HG02759 (cell line): ENCODE results near the gene GALNT13.

Experiments used
- ATAC-seq: cut with Tn5 transposase; IDR thresholded peaks from one replicate; pipeline ENCODE4 v1.9.1; 2021; ENCODE audit warnings: mild to moderate bottlenecking, moderate library complexity; ENCODE audit not compliant: unreplicated experiment

GALNT13 gene

DNA sequence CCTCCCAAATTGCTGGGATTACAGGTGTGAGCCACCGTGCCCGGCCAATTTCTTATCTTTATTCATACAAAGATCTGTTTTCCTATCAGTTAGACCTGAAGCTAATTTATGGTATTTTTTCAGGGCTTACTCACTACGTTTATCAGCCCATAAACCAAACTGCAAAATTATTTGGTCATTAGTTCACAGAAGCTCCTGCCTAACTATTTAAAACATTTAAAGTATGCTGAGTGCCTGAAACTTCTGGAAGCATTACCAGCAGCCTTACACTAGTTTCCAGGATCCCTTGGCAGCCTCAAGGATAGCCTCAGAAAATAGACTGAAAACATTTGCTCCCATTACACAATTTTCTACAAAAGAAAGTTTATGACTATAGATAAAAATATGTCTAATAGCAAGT is 68.8 kb downstream of the GALNT13 start:
- ATAC-seq, result no peak

DNA sequence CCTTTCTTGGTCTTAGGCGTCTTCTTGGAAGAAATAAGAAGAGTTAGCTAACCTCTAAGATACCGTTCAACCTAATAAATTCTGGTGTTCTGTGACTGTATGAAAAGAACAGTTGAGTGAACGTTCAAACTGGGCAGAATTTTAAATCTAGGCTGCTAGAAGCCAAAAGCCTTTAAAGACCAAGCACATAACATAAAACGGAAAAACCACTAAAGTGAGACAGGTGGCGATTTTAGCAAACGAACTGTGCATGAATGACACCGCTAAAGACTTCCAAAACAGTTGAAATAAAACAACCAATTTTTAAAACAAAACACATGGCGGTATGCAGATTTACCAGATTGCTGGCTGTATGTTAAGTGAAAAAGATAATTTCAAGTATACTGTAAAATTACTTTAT is 73.1 kb downstream of the GALNT13 start:
- no peak for ATAC-seq

DNA sequence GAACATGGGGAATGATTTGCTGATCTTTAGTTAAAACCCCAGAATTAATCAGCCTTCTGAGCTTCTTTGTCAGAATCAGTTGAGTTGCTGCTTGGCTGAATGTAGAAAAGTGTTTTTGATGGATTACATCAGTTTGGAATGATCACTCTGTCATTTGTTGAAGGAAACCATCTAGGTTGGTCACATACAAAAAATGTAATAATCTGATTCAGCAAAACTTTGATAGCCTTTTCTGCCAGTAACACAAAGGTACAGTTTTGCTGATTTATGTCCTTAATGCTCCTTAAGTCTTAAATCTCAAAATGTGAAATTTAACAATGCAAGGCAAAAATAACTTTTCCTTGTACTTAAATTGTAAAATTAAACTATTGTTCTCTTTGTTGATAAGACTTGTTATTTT is 74.3 kb downstream of the GALNT13 start:
- ATAC-seq, result no peak

DNA sequence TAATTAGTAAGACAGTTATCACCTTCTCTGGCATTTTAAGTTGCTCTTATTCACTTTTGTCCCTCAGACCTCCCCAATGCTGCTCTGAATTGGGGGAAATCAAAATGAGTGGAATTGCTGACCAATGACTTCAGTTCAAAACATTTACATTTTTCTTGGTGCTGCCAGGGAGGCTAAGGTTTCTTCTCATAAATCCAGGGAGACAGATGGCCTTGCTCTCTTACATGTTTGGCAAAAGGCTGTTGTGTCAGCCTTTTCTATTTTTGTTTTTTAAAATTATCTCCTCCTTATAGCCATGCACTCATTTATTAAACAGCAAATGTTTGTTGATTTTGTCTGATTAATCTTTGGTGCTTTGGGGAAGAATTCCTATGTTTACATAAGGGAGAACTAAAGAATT is 82.0 kb downstream of the GALNT13 start:
- no peak for ATAC-seq

DNA sequence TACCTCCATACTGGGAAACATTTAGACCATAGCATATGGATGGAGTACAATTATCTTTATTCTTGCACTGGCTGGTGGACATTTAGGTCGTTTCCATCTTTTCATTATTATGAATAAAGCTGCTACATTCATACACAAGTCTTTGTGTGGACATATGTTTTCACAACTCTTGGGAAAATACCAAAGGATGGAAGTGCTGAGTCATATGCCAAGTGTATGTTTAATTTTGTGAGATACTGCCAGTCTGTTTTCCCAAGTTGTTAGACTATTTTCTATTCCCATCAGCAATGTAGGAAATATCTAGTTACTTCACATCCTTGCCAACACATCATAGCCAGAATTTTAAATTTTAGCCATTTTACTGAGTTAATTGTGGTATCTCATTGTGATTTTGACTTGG is 91.5 kb downstream of the GALNT13 start:
- ATAC-seq, result no peak

DNA sequence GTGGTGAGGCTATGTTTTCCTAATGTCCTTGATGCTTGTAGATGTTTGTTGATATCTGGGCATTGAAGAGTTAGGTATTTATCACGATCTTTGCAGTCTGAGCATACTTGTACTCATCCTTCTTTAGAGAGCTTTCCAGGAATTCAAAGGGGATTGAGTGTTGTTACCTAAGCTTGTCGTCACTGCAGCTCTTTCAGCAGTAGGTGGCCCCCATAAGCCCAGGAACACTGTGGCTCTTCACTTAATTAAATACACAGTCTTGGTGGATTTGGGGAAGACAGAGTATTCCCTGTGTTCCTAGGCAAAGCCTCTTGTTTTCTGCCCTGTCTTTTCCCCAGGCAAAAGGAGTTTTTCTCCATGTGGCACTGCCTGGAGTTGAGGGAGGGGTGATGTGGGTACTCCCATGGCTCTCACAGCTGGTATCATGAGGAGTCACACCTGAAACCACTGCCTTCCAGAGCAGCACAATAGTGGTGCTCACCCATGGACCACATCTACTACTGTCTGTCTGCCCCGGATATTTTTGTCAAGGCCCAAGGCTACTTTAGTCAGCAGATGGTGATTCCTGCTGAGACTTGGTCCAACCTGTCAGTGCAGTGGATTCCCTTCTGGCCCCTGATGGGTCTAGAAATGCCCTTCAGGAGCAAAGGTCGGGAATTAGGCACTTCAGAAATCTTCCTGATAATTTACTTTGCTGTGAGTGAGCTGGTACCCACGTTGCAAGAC is 95.7 kb downstream of the GALNT13 start:
- no peak for ATAC-seq

DNA sequence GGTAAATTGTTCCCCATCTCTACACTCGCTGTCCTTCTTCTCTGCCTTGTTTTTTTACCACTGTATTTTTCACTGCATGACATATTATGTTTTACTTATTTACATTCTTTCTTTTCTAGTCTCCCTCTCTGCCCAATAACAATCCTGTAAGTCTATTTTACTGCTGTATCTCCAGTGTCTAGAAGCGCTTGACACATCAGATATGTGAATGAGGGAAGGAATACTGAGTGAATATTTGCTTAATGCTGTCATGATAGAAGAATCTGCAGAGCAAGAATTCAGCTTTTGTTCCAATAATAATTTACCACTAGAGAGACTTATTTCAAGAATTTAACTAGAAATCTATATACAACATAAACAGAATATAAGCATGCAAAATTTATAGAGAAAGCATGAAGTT is 99.5 kb downstream of the GALNT13 start:
- ATAC-seq, result no peak

DNA sequence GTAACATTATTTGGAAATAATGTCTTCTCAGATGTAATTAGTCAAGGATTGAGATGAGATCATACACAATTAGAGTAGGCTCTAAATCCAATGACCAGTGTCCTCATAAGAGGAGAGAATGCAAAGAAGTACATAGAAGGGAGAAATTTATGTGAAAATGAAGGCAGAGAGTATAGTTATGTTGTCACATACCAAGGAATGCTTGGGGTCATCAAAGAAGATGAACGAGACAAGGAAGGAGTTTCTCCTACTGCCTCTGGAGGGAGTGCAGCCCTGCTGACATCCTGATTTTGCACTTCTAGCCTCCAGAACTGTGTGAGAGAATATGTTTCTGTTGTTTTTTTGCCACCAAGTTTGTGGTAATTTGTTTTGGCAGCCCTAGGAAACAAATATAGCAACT is 100.1 kb downstream of the GALNT13 start:
- no peak for ATAC-seq

DNA sequence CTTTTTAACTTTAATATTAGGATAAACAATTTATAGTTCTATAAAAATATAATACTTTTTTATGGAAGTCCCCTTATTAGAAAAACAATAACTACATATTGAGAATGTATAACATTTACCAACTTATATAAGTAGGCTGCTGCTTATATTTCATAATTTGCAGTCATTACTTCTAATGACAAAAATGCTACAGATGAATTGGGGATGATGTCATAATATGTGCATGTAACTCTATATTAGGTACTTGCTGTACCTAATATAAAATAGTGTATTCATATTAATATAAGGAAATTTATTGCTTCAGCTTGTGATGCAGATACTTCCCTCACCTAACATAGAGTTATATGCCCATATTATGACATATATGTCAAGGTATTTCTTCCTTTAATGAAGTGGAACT is 100.7 kb downstream of the GALNT13 start:
- ATAC-seq, result no peak

DNA sequence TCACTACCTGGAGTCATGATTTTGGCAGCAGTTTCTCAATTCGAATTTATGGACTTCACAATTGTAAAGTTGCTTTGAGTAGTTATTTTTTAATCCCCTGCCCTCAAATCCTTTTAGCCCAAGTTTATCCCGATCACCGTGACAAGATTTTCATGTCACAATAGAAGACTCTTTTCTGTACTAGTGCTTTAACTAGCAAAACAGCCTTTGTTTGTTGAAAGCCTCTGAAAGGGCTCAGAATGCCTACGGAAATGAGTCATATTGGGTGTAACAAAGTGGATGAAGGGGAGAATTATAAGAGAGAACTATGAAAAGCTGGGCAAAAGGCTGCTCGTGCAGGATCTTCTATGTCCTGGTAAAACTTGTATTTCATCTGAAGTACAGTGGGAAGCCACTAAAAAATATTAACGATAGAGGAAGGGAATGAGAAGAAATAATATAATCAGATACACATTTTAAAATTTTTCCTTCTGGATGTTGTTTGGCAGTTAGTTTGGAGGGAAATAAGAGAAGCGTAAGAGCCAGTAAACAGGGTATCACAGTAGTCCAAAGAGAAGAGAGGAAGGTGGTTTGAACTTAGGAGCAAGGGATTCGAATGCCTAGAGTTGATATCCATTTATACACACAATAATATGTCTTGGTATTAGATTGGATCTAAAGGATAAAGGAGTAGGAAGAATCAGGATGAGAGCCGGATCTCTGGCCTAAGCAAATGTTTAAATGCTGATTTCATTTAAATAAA is 114.9 kb downstream of the GALNT13 start:
- ATAC-seq, result no peak

DNA sequence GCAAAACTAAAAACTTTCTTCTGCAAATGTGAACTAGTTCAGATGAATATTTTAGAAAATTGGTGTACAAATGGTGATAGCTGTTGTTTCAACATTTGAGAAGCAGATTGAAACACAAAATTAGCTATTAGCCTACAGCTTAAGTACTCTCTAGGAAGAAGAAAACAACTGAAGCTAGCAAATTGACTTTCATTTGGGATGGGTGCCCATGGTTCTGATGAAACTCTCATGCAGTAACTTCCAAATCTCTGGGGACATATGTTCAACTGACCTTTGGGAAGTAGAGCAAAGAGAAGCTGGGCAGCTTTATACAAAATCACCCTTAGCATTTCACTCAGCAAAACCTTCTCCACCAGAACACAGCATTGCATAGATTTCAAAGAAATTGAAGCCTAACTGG is 119.0 kb downstream of the GALNT13 start:
- ATAC-seq, result no peak

DNA sequence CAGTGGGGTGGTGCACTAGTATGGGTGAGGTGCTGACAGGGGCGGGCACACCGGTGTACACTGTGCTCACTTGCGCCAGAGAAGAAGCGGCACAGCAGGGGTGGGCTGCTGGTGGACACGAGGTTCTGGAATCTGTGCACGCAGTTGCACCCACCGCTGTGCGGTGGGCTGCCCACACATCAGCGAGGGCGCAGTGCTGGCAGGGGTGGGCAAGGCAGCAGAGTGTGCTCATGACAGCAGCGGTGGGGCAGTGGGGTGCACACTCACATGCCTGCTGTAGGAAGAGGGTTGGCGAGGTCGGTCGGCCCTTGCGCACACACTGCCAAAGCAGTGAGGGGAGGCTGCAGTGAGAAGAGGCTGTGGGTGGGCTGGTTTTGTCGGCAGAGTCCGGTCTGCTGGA is 141.8 kb downstream of the GALNT13 start:
- ATAC-seq, result no peak

DNA sequence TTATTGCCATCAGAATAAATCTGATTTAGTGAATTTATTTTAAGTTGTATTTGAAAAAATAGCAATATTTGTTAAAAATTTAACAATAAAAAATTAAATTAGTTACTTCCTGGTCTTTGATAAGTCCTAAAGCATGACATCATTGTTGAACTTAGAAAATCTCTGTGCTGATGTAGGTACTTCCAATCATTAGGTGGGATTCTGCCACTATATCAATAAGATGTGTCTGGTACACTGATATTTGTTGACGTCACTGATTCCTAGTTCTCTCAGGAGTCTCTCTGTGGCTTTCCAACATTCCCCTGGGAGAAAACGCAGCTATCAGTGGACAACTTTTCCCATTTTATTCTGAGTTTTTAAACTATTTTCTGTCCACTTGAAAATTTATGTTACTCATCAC is 143.5 kb downstream of the GALNT13 start:
- ATAC-seq, result no peak

DNA sequence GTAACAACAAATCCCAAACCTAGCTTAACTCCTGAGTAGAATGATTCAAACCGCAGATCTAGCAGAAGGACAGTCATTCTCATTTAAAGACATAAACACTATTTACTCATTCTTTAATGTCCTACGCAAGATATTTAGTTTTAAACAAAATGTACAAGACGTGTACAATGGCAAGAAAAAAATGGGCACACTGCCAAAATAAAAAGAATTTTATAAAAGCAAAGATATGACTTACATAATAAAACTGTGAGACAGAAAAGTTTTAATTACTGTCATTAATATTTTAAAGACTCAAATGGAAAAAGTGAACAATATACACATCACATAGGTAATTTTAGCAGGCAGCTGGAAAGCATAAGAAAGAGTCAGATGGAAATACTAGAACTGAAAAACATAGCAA is 157.8 kb downstream of the GALNT13 start:
- no peak for ATAC-seq

DNA sequence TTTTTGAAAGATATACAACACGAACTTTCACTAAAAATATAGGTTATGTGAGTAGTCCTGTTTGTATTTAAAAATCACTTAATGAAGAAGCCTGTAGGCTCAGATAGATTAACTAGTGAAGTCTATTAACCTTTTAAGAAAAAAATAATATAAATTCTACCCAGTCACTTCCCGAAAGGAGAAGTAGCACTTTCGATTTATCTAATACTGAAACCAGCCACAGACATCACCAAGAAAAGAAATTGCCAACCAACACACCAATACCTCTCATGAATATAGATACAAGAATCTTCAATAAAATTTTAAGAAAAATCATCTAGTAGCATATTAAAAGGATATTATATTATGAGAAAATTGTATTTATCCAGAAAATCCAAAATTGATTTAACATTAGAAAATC is 160.5 kb downstream of the GALNT13 start:
- ATAC-seq, result peak; percentile 63

DNA sequence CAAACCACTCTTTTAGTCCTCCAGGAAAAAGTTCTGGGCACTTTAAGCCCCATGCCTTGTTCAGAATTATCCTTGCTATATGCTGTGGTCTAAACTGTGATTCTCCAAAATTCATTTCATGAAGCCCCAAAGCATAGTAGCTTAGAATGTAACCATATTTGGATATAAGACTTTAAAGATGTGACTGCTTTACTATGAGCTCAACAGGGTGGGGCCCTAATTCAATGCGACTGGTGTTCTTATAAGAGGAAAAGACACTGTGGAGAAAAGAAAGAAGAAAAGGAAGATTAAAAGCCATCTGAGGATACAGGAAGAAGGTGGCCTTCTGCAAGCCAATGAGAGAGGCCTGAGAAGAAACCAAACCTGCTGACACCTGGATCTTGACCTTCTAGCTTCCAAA is 174.8 kb downstream of the GALNT13 start:
- no peak for ATAC-seq

DNA sequence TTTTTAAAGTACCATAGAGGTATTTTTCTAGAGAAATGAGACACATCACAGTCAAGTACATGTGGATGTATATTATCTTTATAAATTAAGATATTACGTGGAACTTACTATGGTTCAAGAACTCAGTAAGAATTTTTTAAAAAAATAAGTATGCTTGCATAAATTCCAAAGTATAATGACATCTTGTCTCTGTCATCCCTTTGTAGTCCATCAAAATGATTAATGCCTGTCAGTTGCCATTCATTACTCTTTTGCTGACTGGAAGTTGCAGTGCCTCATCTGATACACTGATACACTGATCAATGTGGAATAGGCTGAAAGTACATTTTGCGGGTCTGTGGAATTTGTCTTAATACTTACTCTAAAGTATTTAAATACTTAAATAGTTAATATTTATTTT is 177.2 kb downstream of the GALNT13 start:
- ATAC-seq, result no peak

DNA sequence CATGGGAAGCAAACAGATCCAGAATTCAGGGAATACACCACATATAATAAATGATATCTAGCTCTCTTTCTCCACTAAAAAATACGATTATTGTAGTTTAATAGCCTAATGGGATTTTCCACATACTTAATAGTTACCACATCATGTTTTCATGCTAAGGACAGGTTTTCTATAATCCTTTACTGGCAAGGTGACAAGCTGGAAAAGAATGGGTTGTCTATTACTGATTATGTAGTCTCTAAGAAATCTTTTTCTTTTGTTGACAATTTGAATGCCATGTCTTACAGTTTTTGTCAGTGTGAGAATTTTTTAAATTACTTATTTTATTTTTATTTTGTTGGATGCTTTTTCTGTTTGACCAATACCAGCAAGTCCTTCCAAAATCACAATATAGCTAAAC is 177.8 kb downstream of the GALNT13 start:
- no peak for ATAC-seq

DNA sequence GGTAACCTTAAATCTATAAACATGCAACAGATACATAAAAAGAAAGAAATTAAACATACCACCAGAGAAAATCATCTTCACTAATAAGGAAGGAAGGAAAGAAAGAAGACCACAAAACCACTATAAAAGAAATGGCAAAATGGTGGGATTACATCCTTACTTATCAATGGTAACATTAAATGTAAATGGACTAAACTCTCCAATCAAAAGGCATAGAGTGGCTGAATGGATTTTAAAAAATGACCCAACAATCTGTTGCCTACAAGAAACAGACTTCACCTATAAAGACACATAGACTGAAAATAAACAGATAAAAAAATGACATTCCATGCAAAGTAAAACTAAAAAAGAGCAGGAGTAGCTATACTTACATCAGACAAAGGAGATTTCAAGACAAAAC is 195.4 kb downstream of the GALNT13 start:
- ATAC-seq, result no peak

DNA sequence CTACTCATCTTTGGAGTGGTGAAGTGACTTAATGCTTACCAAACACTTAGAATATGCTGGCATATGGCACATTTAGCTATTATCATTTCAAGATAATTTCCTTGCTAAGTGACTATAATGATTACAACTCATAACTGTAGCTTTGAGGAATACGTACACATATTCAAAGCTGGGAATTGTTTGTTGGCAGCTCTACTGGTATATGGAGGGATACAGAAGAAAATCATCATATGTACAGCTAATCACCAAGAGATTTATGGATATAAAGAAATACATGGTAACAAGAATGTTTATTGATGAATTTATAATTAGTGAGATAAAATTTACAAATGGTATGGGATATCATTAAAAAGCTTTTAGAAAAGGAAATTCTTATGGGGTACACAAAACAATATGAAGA is 207.2 kb downstream of the GALNT13 start:
- no peak for ATAC-seq

DNA sequence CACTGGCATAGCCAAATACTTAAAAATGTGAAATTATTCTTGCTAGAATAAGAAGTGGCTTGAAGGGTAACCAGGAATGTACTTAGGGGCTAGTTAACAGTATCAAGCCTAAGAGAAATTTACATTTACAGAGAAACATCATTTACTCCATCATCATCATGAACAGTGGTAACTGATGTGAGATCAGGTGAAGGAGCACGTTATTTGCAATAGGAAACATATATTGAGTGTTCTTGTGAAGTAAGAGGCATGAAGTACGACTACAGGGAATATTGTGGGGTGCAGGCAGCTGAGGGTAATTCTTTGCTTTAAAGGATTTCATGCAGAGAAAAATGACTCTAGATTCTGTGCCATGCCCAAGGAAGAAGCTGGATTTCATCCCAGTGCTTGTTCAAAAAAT is 220.8 kb downstream of the GALNT13 start:
- ATAC-seq, result no peak

DNA sequence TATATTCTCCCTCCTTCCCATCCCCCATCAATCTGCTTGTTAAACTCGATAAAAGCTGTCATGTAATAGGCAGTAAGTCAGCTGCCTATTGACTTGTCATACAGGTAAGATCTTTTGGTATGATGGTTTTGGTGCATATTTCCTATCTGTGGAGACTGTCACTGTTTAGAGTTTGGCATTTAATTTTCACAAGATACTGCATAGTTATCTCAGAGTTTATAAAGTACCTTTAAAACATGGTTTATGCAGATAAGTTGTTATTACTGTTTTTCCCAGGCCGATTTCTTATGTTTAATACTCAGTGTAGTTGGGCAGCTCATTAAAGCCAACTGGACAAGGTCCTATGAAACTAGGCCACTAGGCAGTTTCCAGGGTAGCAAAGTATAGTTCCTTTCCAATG is 222.1 kb downstream of the GALNT13 start:
- ATAC-seq, result no peak
